Pulmonary artery endothelial cell (primary cell): ENCODE data around the gene CD59. TPM values are rescaled to one million over a fixed set of nuclear protein-coding genes. Genes with fewer than 3 reads are reported as not detected.
"Not testable (repeated sequence)": the region's sequence is repeated elsewhere in the genome, so short reads cannot be mapped to it uniquely, and the experiment has no call there.

Source experiments
- DNase-seq: peaks from one replicate; pipeline ENCODE4 v3.0.0-alpha.2; 2011; ENCODE audit warnings: low read depth, low spot score
- total RNA-seq: library from RNA; depleted of rRNA; stranded (reverse); fragments of >200 nt; gene quantifications from 2 replicates; pipeline ENCODE4 v1.2.3, GENCODE V29; 2014

The CD59 gene
- total RNA-seq, 1 donor from 2014 or later: 1,905 TPM

DNA sequence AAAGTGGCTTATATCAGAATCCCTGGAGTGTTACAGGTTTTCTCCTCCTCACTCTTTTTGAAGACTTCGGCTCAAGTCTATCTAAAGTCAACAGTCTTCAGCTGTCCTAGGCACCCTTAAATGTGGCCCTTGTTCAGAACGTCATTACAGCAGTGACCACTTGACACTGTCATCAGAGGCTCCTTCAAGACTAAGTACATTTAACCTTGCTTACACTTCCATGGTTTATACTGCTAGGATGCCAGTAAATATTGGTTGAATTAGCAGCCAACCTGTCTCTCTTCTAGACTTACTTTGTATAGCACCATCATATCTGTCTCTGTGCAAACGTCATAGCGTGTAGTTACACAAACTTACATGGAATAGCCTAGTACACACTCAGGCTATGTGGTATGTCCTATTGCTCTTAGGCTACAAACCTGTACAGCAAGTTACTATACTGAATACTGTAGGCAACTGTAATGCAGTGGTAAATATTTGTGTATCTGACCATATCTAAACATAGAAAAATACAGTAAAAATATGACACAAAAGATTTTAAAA, 22.3 kb downstream of the CD59 start:
- DNase-seq: no peak

DNA sequence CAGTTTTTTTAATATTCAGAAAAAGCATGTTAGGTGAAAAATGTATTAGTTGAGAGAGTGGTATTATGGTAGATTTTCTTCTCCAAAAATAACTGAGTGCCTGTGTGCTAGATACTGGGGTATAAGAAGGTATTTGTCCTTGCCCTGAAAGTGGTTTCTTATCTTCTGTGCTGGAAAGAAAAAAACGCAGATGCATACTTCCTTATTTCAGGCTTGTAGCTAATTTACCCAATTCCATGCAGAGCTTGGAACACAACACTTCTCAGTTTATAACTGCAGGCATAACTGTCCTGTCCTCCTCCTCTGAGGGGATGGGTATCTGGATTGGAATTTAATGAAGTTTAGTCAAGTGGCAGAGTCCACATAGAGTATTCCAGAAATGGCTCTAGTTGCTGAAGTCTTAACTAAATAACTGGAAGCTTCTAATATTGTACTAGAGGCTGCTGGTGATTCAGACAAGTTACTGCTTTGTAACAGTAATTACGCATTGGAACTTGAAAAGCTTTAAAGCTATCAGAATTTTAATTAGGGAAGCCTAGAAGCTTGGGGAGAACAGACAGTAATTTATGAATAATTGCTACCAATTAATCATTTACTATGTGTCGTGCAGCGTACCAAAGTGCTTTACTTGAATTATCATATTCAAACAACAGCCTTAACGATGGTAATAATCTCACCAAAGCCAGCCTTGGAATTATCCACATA, 22.9 kb downstream of the CD59 start:
- DNase-seq: no peak

DNA sequence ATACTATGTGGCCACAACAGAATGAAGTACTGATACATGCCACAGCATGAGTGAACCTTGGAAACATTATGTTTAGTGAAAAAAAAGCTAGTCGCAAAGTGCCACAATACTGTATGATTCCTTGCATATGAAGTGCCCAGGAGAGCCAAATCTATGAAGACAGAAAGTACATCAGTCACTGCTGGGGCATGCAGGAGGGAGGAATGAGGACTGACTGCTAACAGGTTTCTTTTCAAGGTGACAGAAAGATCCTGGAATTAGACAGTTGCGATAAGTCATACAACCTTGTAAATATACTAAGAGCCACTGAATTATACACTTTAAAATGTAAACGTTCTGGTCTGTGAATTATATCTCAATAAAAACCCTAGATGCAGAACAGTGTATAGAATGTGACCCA, 23.8 kb downstream of the CD59 start:
- no peak for DNase-seq

DNA sequence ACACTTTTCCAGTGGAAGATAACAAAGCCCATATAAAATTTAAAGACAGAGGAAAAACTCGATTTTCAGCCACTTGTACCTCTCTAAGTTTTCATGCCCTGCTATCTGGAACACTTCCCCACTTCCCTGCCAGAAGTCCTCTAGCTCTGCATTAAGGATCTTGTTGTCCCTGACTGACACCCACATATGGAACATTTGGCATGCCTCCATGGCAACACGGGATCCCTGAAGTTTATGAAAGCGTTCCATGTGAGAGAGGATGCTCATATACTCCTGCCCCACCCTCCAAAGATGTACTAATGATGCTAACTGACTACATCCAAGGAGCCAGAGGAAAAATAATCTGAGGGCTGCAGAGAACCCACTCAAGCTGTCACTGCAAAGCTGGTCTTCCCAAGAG, 26.8 kb downstream of the CD59 start:
- DNase-seq: no peak

DNA sequence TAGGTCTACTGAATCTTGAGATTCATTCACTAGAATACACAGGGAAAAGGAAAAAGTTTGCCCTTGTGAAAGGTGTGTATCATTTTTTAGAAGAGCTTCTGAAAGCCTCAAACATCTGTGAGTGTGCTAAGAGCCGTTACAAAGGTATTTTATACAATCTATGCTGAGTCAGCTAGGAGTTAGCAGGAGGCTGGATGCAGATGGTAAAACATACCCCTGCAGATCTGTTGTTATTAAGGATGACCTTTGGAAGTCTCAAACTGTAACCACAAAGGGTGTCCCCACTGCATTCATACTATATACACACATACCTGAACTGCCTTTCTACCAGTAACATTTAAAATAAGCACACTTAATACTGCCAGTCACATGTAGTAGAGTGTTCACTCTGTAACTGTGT, 27.2 kb downstream of the CD59 start:
- DNase-seq: no peak

DNA sequence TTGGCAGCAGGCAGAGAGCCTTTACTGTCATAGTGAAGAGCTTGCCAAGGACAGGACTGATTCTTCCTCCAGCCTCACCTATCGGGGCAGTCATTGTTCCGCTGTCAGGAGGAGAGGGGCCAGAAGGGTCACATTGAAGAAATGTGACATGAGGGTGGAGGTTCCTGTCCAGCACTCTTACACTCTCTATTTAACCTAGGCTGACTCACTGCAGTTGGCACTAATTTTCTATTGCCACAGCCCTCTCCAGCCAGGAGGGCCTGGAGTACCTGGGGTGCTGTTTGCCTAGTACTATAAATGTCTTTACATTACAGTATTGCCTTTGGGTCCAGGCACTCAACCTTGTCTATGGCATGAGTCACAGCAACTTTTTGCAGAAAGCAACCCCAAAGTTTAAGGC, 28.4 kb downstream of the CD59 start:
- not testable (repeated sequence) for DNase-seq

DNA sequence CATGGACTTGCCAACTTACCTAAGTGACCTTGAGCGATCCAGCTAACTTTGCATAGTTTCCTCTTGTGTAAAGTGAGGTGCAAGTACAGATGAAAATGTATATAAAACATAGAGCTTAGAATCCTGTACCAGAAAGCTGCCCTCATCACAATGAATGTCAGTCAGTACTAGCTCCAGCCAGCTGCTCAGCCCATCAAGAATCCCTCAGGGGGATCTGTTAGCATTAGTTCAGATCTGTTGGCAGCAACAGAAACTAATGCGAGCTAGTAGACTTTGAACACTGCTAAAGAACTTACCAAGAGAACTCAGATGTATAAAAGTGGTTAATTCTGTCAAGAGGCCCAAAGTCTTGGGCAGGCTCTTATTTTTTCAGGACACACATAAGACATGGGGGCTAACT, 29.3 kb downstream of the CD59 start:
- DNase-seq: no peak

DNA sequence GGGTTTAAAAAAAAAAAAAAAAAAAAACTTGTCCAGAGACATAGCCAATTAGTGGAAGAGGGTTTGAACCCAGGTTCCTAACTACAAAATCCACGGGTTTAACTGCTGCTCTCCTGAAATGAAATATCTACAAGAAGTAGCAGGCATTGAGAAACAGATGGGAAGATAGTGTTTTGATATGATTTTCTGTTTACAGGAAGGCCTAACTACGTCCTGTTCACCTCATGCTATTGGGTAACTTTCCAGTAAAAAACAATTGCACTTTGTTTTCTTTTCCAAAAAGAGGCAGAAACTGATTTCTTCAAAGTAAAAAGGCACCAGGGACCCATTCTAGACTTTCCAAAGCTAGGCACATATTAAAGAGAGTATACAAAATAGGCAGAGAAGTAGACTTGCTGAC, 29.7 kb downstream of the CD59 start:
- DNase-seq: no peak

DNA sequence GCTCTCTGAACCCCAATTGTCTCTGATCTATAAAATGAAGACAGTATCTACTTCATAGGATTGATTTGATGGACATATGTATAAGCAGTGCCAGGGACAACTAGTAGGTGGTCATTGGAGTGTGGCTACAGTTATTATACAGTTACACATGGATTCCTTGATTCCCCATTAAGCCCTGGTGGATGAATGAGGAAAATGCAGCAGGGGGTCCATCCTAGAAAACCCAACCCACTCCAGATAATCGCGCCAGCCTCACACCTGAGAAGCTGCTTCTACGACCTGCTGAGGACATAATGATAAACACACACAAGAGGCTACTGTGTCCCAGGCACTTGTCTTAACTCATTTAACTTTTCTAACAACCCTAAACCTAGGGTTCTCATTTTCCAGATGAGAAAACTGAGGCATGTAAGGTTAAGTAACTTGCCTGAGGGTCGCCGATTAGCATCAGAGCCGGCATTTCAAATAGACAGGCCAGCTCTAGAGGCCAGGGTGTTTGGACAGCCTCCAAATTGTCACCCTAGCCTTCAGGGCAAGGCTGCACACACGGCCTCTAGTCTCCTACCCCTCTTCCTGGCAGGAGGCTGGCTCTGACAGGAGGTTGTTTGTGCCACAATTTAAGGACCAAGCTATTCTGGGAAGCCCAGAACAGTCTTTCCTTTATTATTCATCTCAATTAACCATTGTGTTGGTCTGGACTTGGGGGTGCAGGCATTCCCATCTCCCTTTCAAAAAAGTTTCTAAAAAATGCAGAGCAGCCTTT, 31.8 kb downstream of the CD59 start:
- no peak for DNase-seq

DNA sequence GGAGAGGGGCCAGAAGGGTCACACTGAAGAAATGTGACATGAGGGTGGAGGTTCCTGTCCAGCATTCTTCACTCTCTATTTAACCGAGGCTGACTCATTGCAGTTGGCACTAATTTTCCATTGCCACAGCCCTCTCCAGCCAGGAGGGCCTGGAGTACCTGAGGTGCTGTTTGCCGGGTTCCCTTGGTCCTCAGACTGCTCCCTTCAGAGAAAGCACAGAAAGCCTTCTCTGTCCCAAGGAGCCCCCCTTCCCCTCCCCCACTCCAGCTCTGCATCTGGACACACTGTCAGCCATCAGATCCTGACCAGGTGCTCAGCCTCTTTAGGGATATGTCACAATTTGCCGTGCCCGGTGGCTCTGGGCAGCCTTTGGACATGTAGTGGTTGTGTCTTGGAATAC, 32.4 kb downstream of the CD59 start:
- no peak for DNase-seq

DNA sequence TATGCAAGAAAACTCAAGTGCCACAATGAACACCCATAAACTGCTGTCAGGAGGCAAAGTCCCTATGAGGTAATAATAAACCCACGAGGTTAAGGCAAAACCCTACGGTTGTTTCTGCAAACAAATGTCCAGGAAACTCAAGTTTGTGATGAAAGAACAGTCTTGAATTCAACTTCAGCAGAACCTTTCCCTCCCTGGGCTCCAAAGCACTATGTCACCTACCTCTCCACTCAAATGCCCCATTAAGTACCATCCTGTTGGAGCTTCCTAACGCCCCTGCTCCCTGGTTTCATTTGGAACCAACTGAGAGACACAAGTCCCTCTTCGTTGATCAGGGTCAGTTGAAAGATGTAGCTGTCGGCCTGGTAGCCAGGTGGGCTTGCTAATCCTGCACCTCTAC, 33.0 kb downstream of the CD59 start:
- no peak for DNase-seq

DNA sequence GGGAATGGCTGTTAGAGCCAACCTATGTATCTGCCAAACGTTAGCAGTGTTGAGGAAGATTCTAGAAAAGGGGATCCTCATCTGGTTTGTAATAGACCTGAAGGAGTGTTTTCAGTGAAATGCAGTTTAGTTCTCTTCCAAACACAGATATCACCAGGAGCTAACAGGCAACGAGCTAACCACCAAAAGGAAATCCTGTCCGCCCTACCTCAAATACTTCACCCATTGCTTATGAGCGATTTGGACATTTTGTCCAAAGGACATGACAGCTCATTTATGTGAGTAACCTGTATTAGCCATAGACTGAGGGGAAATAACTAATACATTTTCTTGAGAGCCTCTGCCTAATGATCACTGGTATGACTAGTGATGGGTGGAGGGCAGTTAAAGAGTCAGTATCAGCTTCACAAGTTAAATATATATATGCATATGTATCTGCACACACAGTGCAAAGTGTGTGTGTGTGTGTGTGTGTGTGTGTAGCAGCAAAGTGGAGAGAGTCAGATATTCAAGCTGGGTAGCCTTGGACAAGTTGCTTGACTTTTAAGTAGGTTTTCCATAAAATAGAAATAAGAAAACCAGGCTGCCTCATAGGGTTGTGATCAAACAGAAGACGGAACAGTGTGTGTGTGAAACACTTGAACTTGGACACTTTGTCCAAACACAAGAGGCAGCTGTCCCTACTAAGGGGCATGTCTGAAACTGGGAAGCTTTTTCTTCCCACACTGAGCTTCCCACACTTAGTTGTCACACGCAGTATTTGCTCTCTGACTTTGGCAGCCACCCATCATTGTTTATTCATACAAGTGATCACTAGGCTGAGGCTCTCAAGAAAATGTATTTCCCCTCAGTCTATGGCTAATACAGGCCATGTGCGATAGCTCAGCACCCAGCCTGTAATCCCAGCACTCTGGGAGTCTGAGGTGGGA, 34.7 kb downstream of the CD59 start:
- peak; percentile 88 for DNase-seq

DNA sequence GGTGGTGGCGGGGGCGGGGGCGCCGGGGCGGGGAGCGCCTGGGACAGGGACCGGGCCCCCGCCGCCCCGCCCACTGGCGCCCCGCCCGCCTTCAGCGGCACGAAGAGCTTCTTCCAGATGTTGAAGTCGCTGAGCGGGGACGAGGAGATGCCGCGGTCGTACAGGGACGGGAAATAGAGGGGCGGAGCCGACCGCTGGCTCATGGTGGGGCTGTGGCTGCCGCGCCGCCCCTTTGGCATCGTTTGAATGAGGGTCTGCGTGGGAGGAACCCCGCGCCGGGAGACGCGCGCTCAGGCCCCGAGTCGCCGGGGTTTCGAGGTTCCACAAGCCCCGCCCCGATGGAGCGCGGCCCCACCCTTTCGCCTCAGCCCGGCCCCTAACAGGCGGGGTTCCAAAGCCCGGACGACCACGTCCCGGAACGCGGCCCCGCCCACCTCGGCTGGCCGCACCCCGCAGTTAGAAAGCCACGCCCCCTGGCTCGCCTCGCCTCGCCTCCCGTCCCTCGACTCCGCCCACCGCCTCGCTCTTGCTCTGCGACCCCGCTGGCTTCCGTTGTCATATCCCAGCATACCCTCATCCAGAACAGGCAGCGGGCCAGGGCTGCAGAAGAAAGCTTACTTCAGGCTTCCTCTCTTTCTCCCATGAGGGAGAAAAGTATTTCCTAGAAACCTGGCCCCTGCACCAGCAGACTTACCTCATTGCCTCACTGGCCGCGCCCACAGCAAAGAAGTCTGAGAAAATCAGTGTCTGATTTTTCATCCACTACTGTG, 35.5 kb downstream of the CD59 start, which contains the start of gene C11orf91:
Gene C11orf91, minus strand, starts transcription at position 325 of the 770 bp plus-strand sequence. Its CDS starts 86 bp downstream, at position 239.
- DNase-seq: peak; percentile 95

DNA sequence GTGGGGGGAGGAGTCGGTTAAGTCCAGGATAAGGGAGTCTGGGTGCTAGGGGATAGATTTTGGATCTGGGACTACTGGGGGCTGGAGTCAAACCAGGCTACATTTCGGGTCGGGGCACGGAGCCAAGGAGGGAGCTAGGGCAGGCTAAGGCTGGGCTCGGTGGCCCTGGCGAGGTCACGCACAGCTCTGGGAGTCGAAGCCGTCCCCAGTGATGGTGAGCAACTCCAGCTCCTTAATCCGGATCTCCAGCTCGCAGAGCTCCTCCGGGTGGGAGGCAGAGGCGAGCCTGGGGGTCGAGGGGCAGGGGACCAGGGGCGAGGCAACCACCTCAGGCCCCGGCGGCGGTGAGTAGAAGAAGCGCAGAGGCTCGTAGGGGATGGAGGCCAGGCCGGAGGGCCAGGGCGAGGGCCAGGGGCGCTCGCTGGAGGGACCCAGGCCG, 36.1 kb downstream of the CD59 start:
- no peak for DNase-seq

DNA sequence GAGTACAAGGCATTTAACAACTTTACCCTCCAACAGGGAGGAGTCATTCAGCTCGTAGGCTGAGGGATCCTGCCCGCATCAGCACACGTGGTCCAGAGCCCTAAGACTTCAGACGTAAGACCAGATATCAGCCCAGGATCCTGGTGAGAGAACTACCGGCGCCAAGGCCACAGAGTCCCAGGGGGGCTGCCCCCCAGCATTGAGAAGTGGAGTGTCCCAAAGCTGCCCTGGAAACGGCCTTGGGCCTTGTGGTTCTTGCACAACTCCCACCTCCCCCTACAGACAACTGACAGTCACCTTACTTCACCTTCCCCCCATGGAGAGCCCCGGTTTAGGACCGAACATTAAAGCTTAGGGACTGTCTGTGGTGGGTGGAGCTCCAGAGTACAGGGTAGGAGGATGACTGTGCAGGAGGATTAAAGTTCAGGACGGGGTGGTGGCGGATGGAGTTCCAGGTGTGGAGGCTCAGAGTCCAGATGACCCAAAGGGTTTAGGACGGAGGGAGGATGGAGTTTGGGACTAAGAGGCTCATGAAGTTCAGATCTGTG, 36.6 kb downstream of the CD59 start:
- no peak for DNase-seq

DNA sequence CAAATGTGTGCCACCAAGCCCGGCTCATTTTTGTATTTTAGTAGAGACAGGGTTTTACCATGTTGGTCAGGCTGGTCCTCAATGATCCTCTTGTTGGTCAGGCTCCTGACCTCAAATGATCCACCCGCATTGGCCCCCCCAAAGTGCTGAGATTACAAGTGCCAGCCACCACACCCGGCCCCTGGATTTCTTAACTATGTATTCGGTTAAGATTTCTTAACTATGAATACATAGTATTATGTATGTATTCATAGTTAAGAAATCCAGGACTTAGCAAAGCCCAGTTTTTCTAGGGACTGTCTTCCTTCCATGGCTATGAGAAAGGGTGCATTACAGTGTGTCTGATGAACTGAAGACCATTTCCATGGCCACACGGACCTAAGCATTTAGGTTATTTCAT, 37.3 kb downstream of the CD59 start:
- no peak for DNase-seq

DNA sequence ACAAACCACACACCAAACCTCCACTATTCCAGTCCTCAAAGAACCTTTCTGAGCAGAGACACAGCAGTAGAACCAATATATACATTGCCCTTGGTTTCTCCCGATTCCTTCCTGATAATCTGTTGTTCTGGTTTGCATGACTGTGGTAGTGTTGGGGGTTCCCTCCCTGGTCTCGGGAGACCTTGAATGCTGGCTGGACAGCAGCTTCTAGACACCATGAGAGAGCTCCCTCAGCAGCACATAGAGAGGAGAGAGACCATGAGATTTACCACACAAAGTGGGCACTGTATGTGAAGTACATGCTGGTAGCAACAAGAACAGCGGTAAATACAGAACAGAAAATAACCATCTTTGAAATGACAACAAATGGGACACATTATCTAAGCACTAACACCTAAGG, 38.2 kb downstream of the CD59 start:
- no peak for DNase-seq

DNA sequence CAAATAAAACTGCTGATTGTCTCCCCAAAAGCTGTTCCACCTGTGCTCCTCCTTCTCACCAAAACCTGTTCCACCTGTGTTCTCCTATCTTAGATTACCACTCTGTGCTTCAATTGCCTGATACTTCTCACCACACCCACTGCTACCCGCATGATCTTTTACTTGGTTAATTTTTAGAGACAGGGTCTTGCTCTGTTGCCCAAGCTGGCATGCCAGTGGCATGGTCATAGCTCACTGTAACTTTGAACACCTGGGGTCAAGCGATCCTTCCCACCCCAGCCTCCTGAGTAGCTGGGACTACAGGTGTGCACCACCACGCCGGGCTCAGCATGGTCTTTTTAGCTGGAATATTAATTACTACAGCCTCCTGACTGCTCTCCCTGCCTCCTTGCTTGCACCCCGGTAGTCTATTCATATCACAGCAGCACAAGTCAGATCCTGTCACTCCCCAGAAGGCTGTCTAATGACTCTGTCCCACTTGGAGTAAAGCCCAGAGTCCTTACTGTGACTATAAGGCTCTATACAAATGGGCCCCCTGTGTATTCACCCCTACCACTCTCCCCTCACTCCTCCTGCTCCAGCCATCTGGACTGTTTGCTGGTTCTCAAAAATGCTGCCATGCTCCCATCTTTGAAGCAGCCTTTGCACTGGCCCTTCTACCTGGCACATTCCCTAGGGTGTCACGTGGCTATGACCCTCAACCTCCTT, 39.1 kb downstream of the CD59 start:
- DNase-seq: no peak

DNA sequence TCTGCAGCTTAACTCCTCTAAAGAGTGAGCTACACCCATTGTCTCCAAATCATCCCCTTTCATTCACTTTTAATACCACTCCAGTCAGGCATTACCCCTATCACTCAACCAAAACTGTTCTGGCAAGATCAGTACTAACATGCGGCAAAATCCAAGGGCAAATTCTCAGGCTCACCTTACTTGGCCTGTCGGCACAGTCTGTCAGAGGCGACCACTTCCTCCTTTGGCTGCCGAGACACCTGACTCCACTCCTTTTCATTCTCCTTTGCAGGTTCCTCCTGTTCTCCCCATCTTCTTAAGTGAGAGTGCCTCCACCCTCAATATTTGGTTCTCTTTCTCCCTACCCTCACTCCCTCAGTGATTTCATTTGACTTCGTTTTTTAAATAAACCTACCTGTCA, 39.8 kb downstream of the CD59 start:
- DNase-seq: no peak

DNA sequence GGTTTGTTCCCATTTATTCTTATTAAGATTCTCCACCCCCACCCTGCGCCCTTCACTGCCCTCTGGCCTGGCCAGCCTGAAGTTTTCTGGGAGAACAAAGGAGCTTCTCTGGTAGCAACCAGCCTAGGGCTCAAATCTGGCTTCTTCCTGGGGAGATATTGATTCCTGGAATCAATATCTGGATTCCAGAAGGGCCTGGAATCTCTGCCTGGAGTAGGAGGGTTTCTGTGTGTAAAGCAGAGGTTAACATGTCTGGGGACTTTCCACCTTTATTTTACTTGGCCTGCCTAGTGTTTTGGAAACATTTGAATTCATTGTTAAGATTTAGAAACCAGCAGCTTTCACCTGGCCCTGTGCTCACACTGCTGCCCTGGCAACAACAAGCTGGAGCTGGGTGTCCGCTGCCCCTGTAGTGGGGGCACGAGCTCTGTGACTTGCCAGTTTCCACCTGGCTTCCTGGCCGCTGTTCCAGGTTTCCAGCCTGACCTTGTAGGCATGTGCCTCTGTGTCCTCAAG, 41.1 kb downstream of the CD59 start:
- DNase-seq: peak; percentile 64
